COR-L47 (cell line): ENCODE measurements around the gene TBL1X.

ENCODE experiments used
- DNase-seq: peaks from one replicate; lab custom pipeline; 2025; lab: John Stamatoyannopoulos, UW

The TBL1X gene

DNA sequence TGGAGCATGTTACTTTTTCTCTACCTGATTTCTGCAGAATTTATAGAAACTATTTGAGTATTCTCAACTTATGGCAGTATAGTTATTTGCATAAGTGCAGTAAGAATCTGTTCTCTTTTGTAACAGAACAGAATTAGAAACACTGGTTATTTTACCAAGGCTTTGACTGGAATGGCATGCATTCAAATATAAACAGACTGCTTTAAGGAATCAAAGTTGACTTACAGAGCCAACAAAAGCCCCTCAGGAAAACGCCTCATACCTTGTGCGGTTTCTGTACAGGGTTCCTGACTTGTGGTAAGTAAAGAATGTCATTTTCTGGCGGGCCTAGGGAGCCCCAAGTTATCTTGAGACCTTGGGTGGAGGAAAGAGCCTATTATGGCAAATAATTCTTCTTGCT, 203.7 kb downstream of the TBL1X start:
- DNase-seq = no peak

DNA sequence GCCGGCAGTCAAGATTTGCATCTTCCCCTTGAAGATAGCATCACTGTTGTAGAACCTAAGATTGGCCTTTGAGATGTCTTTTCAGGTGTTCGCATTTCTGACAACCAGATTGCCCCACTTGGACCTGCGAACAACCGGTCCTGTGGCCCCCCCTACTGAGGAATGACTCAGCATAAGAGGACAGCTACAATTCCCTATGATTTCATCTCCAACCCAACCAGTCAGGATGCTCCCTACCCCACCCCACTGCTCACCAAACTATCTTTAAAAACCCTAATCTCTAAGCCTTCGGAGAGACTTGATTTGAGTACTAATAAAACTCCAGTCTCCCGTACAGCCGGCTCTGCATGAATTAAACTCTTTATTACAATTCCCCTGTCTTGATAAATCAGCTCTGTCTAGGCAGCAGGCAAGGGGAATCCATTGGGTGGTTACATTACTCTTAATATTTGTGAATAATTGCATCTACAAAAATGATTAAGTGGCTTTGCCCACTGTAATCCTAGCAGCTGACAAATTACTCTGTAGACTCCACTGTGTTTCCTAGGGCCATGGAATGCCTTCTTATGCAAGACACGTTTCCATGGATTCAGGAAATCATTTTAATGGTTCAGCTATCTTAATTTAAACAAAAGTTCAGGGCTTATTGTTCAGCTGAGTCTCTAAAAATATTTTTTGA, 205.4 kb downstream of the TBL1X start:
- no peak for DNase-seq

DNA sequence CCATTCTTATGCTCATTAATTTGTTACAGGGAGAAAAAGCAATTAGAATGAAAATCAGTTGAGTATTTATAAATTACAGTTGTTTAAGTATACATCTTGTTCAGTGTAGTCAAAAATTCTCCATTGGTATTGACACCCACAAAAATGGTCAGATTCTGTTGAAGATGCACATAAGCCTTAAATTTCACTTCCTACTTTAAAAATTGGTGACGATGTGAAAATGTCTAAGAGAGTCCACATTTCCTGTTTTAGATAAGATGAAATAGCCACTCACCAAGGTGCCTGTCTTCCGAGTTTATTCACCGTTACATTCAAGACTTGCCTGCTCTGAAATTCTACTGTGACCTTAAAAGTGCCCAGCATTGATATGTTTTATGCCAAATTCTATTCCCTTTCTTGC, 207.1 kb downstream of the TBL1X start:
- no peak for DNase-seq

GRCh38 chrX:9676306-9676705, 211.4 kb downstream of the TBL1X start:
- no peak for DNase-seq

DNA sequence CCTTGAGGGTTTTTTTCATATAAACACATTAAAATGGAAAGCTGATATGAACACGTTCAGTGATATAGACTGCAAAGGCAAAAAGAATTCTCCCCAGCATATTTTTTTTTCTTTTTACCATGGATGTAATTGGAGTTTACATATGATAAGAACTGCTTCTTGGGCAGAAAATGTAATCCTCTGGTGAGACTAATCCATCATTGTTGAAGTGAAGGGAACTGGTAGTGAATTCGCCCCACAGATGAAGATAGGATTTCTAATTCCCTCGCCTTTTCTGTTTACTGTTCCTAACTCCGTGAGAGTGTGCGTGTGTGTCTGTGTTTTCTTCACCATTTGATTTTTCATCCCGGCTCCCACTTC, 211.9 kb downstream of the TBL1X start:
- DNase-seq = no peak

DNA sequence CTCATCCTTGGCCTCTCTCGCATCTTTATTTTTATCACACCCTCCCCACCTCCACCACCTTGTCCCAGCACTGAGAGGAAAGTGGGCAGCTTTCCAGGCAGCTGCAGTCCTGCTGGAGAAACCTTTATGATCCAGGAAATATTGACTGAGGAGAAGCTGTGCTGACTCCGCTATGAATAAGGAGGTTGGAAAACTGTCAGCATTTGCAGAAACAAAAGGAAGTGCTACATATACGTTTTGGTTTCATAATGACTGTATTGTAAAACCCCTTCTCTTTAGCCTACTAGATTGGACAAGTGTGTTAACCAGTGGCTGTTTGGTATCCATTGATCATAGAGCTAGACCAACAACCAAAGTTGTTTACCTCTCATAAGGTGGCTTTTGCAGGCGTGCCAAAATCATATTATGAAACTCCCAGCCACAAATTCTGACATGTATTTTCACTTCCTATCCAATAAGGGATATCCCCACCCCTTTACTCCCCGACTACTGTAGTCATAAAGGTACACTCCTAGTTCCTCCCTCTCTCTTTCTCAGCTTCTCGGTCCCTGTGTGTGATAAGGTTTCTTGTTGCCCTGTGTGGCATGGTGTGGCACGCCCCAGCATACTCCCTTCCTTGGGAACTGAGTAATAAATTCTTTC, 212.4 kb downstream of the TBL1X start:
- no peak for DNase-seq

DNA sequence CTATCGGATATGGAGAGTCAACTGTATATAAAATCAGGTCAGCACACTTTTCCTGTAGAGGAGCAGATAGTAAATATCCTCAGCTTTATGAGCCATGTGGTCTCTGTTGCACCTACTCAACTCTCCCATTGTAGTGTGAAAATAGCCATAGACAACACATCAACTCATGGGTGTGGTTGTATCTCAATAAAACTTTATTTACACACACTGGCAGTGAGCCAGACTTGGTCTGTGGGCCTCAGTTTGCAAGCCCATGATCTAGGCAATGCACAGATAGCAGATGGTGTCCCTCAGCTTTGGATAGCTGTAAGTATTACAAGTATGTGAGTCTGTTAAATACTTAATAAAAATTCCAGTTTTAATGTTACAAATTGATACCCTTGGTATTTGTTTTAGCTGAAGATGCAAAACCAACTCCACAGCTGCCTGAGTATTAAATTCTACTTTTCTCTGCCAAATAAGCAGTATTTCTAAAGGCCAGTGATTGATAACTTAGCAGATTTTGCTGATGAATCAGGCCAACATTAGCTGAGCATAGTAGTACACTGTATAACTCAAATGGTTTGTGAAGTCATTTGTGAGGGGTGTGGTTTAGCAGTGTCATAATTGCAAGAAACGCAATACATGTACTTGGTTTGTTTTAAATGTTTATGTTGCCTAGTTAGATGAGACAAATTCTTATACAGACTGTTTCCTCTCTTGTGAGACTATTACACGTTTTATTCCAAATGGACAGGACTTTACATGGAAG, 213.5 kb downstream of the TBL1X start:
- no peak for DNase-seq

DNA sequence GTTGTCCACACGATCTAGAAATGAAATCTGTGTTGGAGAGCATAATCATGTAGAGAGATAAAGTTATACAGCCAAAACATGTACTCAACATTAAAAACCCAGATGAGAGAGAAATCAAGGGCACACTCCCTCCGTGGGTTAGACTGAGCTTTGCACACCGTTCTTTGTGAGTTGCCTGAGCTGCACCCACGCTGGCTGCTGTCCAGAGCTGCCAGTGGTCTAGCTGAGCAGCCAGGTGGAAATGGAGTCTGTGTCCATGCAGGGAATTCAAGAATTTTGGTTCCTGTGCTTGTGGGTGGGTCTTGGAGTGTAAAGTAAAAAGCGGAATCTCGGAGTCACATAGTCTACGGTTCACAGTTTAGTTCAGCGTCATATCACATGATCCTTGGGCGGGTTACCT, 216.2 kb downstream of the TBL1X start:
- no peak for DNase-seq

GRCh38 chrX:9681422-9681821, 216.6 kb downstream of the TBL1X start:
- no peak for DNase-seq

- DNase-seq = no peak
These were observed 217.6 kb downstream of the TBL1X start for GRCh38 chrX:9682456-9682855.

- no peak for DNase-seq
These were observed 218.0 kb downstream of the TBL1X start for GRCh38 chrX:9682861-9683260.

GRCh38 chrX:9683350-9683749, 218.5 kb downstream of the TBL1X start:
- DNase-seq = no peak

DNA sequence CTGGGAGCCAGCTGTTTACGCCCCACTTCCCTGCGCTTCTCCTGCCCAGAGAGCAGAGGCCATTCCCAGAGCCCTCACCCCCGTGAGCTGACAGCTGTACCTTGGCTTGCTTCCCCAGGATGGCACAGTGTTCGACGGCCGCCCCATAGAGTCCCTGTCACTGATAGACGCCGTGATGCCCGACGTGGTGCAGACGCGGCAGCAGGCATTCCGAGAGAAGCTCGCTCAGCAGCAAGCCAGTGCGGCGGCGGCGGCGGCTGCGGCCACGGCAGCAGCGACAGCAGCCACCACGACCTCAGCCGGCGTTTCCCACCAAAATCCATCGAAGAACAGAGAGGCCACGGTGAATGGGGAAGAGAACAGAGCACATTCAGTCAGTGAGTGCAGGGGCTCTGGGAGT, 223.0 kb downstream of the TBL1X start:
- DNase-seq = no peak

DNA sequence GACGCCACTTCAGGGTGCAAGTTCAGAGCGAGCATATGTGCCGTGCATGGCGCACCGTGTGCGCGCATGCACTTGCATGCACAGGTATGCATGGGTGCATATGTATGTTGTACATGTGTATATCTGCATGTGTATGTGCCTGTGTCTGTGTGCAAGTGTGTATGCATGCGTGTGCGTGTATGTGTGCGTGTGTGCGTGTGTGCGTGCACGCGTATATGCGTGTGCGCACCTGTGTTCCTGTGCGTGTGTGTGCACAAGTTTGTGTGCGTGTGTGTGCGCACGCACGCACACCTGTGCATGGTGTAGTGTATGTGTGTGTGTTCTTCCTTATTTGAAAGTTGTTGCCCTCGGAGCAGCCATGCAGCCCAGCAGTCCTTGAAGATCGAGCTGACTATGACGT, 224.0 kb downstream of the TBL1X start:
- no peak for DNase-seq

DNA sequence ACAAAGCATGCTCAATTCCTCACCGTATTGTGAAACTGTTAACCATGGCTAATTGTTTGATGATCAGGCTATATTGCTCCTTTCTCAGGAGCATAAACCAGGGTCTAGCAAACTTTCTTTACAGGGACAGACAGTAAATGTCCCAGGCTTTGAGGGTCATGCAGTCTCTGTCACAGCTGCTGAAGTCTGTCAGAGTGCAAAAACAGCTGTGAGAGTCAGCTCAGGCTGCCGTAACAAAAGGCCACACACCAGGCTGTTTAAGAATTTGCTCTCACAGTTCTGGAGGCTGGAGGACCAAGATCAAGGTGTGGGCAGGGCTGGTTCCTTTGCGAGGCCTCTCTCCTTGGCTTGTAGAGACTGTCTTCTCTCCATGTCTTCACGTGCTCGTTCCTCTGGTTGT, 225.2 kb downstream of the TBL1X start:
- no peak for DNase-seq

DNA sequence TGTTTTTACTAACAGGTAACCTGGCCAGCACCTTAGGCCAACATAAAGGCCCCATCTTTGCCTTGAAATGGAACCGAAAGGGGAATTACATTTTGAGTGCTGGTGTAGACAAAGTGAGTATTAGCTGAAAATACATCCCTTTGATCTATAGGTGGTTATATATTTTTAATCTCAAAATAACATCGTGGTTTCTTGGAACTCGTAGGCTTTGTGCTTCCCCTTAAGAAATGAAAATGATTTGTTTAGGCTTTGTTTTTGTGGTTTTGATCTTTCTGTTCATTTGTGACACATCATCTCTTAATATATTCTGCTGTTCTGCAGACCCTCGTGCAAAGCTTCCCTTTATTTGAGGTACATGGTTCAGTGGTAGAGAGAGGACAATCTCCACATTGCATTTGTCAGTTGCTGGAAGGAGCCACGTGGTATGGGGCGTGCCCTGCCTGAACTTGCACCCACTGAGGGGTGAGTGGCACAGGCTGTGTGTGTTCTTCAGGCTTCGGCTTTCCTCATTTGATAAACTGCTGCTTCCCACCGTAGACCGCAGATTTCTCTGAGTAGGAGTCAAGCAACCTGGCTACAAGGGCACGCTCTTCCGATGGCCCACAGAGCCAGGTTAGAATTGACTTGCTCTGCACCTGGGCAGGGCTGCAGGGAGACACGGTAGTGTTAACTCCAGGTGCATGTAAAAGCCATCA, 228.6 kb downstream of the TBL1X start:
- no peak for DNase-seq

DNA sequence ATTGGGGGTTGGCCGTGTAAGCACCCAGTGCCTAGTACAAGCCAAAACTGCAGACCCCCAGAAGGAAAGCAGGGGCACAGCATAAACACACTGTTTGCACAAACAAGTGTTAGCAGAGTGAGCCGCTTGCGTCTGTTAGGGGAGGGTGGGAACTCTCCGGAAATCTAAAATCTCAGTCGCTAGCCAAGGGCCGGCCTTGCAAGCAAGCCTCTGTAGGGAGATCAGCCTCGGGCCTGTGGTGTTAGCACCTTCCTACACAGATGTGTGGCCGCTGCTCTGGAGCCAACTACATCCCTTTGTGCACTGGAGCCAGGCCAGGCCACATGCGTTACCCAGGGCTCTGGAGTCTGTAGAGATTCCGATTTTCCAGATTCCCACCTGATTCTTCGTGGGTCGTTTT, 233.7 kb downstream of the TBL1X start:
- DNase-seq = no peak

GRCh38 chrX:9700555-9700954, 235.7 kb downstream of the TBL1X start:
- DNase-seq = no peak

GRCh38 chrX:9701790-9702189, 236.9 kb downstream of the TBL1X start:
- DNase-seq = no peak

GRCh38 chrX:9703406-9703805, 238.5 kb downstream of the TBL1X start:
- no peak for DNase-seq

- DNase-seq = no peak
These were observed 240.1 kb downstream of the TBL1X start for GRCh38 chrX:9704876-9705465.

- no peak for DNase-seq
These were observed 241.6 kb downstream of the TBL1X start for GRCh38 chrX:9706421-9706820.
